Measurements from ENCODE around the gene DLGAP4.

Gene DLGAP4

GRCh38 chr20:36471885-36472636 lies 165.9 kb downstream of the DLGAP4 start:
- no peaks in the 10 kb centered on the region for H3K9me3 ChIP-seq (ENCODE audit: control insufficient read depth, insufficient read depth, low read length)
- H3K4me1 ChIP-seq (ENCODE audit: control insufficient read depth, low read length) = peaks cover 67% of the 10 kb centered on the region
- H4K20me1 ChIP-seq (ENCODE audit: control insufficient read depth, insufficient read depth, low read depth, low read length) = no peaks in the 10 kb centered on the region
- H3K4me2 ChIP-seq (ENCODE audit: low read length) = peak overlapping the region; percentile 85
- H3F3A ChIP-seq (ENCODE audit: control insufficient read depth, insufficient read depth) = peaks cover 18% of the 10 kb centered on the region
- H3K9me2 ChIP-seq (replicated peaks; ENCODE audit: control insufficient read depth, low read length) = no peaks in the 10 kb centered on the region
- peak overlapping the region; percentile 62 for H3K4me3 ChIP-seq (ENCODE audit: low read length)
- peak overlapping the region; percentile 80 for H3K27ac ChIP-seq (ENCODE audit: low read depth, low read length)
- no peaks in the 10 kb centered on the region for H3K36me3 ChIP-seq (ENCODE audit: control insufficient read depth, low read length)
- no peaks in the 10 kb centered on the region for H3K27me3 ChIP-seq (ENCODE audit: control insufficient read depth, low read length)
- peaks cover 65% of the 10 kb centered on the region for H3K79me2 ChIP-seq (ENCODE audit: control insufficient read depth, low read length)
- TF ChIP-seq, protein P1, sequence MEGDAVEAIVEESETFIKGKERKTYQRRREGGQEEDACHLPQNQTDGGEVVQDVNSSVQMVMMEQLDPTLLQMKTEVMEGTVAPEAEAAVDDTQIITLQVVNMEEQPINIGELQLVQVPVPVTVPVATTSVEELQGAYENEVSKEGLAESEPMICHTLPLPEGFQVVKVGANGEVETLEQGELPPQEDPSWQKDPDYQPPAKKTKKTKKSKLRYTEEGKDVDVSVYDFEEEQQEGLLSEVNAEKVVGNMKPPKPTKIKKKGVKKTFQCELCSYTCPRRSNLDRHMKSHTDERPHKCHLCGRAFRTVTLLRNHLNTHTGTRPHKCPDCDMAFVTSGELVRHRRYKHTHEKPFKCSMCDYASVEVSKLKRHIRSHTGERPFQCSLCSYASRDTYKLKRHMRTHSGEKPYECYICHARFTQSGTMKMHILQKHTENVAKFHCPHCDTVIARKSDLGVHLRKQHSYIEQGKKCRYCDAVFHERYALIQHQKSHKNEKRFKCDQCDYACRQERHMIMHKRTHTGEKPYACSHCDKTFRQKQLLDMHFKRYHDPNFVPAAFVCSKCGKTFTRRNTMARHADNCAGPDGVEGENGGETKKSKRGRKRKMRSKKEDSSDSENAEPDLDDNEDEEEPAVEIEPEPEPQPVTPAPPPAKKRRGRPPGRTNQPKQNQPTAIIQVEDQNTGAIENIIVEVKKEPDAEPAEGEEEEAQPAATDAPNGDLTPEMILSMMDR (IDR thresholded peaks at IDR 0.05; ENCODE audit: low read depth, low read length, poor library complexity, severe bottlenecking) = no peak
- TF ChIP-seq EZH2phosphoT487 (IDR thresholded peaks at IDR 0.05; ENCODE audit: borderline replicate concordance, low read length) = no peak

DNA sequence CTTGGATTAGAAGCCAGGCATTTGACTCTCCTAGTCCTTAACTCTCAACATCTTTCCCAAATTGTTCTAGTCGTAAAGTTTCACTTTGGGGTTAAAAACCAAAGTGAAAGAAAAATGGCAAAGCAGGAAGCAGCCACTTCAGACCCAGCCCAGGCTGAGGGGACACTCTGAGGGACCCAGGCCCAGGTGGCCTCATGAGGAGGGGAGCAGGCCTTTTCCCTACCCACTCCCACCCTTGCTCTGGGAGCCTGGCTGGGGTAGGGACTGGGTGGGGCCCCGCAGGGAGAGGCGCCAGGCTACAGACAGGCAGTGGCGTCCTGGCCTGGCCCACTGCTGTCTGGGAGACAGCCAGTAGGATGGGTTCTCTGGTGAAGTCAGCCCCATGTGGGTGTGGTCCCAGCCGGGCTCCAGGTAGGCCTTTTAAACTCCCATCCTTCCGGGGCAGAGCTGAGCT lies 166.5 kb downstream of the DLGAP4 start:
- Histone ChIP-seq H3K27me3 (ENCODE audit: control insufficient read depth, low read length) (no peaks in the 10 kb centered on the region), H3K4me3 (ENCODE audit: low read length) (peak overlapping the region; percentile 62), H3K9me2 (replicated peaks; ENCODE audit: control insufficient read depth, low read length) (no peaks in the 10 kb centered on the region), H3F3A (ENCODE audit: control insufficient read depth, insufficient read depth) (peaks cover 18% of the 10 kb centered on the region), H3K79me2 (ENCODE audit: control insufficient read depth, low read length) (peaks cover 63% of the 10 kb centered on the region), H4K20me1 (ENCODE audit: control insufficient read depth, insufficient read depth, low read depth, low read length) (no peaks in the 10 kb centered on the region), H3K4me1 (ENCODE audit: control insufficient read depth, low read length) (peaks cover 61% of the 10 kb centered on the region), H3K9me3 (ENCODE audit: control insufficient read depth, insufficient read depth, low read length) (no peaks in the 10 kb centered on the region), H3K27ac (ENCODE audit: low read depth, low read length) (peak overlapping the region; percentile 80; the same call in 1 of the 2 replicates), H3K36me3 (ENCODE audit: control insufficient read depth, low read length) (no peaks in the 10 kb centered on the region), H3K4me2 (ENCODE audit: low read length) (peak overlapping the region; percentile 85)
- TF ChIP-seq, protein P1 (IDR thresholded peaks at IDR 0.05; ENCODE audit: low read depth, low read length, poor library complexity, severe bottlenecking) = no peak
- TF ChIP-seq EZH2phosphoT487 (IDR thresholded peaks at IDR 0.05; ENCODE audit: borderline replicate concordance, low read length) = no peak

- Histone ChIP-seq H3F3A (ENCODE audit: control insufficient read depth, insufficient read depth) (peaks cover 18% of the 10 kb centered on the region), H3K9me2 (replicated peaks; ENCODE audit: control insufficient read depth, low read length) (no peaks in the 10 kb centered on the region), H3K79me2 (ENCODE audit: control insufficient read depth, low read length) (peaks cover 63% of the 10 kb centered on the region), H3K36me3 (ENCODE audit: control insufficient read depth, low read length) (no peaks in the 10 kb centered on the region), H3K4me1 (ENCODE audit: control insufficient read depth, low read length) (peaks cover 56% of the 10 kb centered on the region), H3K27me3 (ENCODE audit: control insufficient read depth, low read length) (no peaks in the 10 kb centered on the region), H4K20me1 (ENCODE audit: control insufficient read depth, insufficient read depth, low read depth, low read length) (no peaks in the 10 kb centered on the region), H3K4me2 (ENCODE audit: low read length) (no peak overlapping the region; the same call in 1 of the 2 replicates), H3K27ac (ENCODE audit: low read depth, low read length) (no peak overlapping the region), H3K9me3 (ENCODE audit: control insufficient read depth, insufficient read depth, low read length) (no peaks in the 10 kb centered on the region), H3K4me3 (ENCODE audit: low read length) (no peak overlapping the region)
- no peak for TF ChIP-seq EZH2phosphoT487 (IDR thresholded peaks at IDR 0.05; ENCODE audit: borderline replicate concordance, low read length)
- TF ChIP-seq, protein P1 (IDR thresholded peaks at IDR 0.05; ENCODE audit: low read depth, low read length, poor library complexity, severe bottlenecking) = no peak
Observed at GRCh38 chr20:36473164-36473563, 167.0 kb downstream of the DLGAP4 start.

Data from DOHH2 (cell line).